GM12874 (cell line): ENCODE results near the gene MCTP1.

Source experiments
- CTCF ChIP-seq: IDR thresholded peaks from 2 replicates; pipeline ENCODE4 v1.5.1; 2011; ENCODE audit warnings: low read depth, mild to moderate bottlenecking, control low read depth, low read length, moderate library complexity; ENCODE audit not compliant: insufficient read depth

The MCTP1 gene

GRCh38 chr5:94725142-94725541 lies 559.8 kb downstream of the MCTP1 start:
- TF ChIP-seq CTCF = no peak

GRCh38 chr5:94715768-94716167 lies 569.1 kb downstream of the MCTP1 start:
- TF ChIP-seq CTCF = no peak

DNA sequence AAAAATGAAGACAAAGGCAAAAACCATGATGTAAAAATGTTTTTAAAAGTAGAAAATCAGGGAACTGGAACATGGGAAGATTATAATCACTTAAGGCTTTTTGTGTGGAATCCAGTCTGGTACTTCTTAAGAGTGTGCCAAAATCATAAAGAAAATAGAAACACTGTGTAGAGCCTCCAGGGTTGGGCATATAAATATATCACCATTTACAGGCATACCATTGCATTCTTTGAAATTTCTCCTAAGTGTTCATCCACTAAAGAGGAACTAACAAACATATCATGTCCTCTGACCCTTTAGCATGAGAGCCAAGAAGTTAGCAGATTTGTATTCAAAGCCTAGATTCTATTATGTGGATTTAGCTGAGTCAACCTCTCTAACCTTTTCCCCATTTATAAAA lies 573.1 kb downstream of the MCTP1 start:
- no peak for TF ChIP-seq CTCF

DNA sequence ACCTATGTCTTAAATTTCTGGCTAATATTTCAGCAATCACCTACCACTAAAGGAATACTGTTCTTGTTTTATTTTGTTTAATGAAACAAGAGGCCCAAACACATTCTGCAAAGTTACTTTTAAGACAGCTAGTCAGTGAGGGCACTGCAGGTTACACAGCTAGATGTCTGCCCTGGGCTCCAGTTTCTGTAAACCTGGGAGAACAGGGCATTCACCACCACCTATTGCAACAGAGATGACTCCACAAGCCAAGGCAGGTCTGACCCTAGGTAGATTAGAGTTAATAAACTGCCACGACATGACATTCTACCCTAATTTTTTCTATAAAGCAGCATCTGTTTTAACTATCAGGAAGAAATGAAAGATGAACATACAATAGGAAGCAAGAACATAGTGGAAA lies 575.6 kb downstream of the MCTP1 start:
- no peak for TF ChIP-seq CTCF

DNA sequence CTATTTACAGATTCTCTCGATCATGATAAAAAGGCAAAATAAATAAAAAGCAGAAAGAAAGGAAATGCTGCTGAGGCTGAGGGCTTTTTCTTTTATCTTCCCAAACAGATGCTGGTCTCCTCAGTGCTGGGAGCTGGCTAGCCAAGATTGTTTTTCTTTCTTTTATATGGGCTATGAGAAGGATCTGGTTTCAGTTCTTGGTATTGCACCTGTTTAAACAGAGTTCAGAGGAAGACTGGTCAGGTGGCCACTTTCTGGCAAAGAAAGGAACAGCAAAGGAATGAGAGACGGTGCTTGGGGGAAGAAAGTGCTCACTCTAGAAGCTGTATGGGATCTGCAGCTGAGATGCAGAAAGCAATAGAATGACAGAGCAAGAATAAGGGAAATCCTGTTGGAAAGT lies 577.5 kb downstream of the MCTP1 start:
- no peak for TF ChIP-seq CTCF

DNA sequence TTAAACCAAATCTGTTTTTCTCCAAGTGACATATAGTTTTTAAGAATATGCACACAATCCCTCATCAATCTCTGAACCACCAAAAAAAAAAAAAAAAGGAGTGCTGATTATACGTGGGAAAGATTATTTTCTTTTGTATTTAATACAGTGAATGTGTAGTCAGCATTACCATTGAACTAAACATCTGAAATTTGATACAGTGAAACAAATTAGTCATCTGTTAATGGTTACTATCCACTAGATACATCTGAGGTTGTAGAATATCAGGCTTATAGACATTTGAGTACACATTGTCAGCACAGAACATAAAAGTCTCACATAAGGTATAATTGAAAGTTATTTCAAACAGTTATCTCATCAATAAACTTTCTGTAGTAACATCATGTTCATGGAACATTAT lies 579.5 kb downstream of the MCTP1 start:
- TF ChIP-seq CTCF = no peak

DNA sequence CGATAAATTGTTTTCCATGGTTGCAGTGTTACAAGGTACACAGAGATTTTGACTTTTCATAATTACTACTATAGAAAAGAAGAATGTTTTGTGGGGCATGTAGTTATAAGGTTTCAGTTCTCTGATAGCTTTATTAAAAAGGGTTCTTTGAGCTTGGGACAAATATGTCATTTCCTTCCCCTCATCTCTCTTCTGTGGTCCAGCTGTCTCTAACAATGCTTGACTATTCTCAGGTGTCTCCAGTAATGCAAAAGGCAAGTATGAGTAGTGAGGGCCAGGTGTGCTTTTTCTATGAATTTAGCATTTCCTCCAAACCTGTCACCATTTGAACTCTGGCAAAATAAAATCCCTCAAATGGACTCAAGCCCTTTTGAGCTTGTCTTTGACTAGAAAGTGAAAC lies 582.2 kb downstream of the MCTP1 start:
- TF ChIP-seq CTCF = no peak

- TF ChIP-seq CTCF = no peak
Observed at GRCh38 chr5:94700592-94700991, 584.3 kb downstream of the MCTP1 start.
